IPS-11a (cell line): ENCODE data around the gene BCL2L2.
"Not testable (repeated sequence)": the region's sequence is repeated elsewhere in the genome, so short reads cannot be mapped to it uniquely, and the experiment has no call there.

ENCODE experiments used
- H3K4me3 ChIP-seq: one replicate; pipeline ENCODE4 v1.5.1; 2013; ENCODE audit warnings: low read depth, low read length, control low read depth

Gene BCL2L2, protein sequence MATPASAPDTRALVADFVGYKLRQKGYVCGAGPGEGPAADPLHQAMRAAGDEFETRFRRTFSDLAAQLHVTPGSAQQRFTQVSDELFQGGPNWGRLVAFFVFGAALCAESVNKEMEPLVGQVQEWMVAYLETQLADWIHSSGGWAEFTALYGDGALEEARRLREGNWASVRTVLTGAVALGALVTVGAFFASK

DNA sequence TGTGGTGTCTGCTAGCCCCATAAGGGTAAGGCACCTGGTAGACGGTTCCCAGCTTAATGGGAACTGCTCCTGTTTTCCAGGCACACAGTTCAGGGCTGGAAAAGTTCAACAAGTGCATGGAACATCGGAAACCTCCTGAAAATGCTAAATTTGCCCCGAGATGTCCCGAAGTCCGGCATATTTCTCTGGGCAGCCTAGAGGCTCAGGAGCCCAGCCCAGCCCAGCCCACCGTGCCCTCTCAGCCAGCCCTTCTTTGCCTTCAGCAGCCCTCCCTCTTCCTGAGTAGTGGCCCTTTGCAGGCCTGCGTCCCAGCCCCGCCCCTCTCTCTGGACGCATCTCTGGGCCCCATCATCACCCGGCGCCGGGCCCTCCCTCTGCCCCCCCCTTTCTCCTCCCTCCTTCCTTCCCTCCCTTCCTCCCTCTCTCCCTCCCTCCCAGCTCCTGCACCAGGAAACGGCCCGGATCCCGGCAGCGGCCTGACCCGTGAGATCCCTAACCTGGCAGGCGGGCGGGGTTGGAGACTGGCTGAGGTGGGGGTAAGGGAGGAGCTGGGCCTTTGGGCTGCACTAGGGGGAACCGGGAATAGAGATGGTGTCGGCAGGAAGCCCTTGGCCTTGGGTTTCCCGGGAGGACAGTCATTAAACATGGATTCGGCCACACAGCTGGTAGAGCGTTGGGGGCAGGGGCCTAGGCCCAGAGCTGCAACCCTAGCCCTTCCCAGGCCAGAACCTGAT lies at the start of gene BCL2L2:
TSS of gene BCL2L2 (plus strand) at position 422 of the 734 bp plus-strand sequence. CDS start 935 bp downstream, outside the sequence.
- H3K4me3 ChIP-seq, result peak within 1 kb of the TSS; percentile 73

DNA sequence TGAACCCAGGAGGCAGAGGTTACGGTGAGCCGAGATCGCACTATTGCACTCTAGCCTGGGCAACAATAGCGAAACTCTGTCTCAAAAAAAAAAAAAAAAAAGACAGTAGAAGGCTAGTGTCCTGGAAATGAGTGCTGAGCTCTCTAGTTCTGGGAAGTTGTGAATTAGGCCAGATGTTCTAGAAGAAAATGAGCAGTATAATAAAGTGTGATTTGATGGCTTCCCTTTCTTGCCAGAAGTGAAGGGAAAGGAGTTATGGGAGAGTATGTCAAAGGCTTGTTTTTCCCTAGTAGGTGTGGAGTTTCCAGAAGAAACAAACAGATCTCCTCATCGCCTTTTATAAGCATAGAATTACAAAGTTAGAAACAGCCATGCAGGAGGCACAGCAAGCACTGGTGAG lies 48.4 kb upstream of the BCL2L2 start:
- no peak overlapping the region for H3K4me3 ChIP-seq

DNA sequence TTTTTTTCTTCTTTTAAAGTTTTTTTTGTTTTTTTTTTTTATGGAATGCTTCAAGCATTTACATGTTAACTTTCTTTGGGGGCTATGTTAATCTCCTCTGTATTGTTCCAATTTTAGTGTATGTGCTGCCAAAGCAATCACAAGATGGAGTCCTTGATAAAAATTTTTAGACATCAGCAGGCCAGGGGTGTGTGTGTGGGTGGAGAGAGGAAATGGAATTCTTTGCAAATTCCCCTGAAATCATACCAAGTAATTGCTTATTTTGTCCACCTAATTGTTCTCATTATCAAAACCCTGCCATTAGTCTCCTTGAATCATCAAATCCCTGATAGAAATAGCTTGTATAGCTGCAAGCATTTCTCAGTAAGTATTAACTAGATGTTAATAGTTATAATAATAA lies 47.2 kb upstream of the BCL2L2 start:
- no peak overlapping the region for H3K4me3 ChIP-seq

DNA sequence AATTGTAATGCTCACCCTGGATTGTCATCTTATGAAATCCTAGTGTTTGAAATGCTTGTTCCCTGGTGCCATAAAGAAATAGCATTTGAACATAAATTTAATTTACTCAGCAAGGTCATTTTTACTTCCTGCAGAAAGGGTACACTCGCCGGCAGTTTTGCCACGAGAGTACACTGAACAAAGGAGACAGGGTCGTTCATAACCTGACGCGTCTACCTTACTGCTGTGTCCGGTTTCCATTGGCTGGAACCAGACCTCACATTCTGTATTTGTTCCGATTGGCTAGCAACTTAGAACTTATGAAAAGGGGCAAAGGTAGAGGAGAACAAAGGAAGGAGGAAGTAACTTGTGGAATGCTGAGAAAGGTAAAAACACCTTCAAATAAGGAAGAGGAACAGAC lies 45.8 kb upstream of the BCL2L2 start:
- H3K4me3 ChIP-seq, result not testable (repeated sequence)

DNA sequence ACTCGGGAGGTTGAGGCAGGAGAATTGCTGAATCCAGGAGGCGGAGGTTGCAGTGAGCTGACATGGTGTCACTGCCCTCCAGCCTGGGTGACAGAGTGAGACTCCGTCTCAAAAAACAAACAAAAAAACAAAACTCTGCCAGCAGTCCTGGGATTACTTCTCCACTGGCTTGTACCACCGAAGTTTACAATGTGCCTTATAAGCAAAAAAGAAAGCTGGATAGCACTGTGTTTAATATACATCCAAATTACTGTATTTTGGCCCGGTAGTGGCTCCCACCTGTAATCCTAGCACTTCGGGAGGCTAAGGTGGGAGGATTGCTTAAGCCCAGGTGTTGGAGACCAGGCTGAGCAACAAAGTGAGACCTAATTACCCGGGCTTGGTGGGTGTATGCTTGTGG lies 37.4 kb upstream of the BCL2L2 start:
- no peak overlapping the region for H3K4me3 ChIP-seq

DNA sequence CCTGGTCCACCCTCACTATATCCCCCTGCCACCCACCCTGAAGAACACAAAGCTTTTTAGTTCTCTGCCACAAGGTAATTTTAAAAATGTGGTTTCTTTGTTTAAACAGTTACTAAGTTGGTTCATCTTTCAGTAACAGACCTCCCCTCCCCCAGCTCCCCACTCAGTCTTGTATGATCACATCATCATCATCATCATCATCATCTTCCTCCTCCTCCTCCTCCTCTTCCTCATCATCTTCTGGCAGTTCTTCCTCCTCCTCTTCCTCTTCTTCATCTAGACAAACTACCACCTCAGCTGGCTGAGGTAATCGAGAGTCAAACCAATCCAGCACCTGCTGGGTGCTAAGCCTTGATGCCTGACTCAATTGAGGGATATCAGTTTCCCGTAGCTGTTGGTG lies 31.2 kb upstream of the BCL2L2 start:
- no peak overlapping the region for H3K4me3 ChIP-seq

DNA sequence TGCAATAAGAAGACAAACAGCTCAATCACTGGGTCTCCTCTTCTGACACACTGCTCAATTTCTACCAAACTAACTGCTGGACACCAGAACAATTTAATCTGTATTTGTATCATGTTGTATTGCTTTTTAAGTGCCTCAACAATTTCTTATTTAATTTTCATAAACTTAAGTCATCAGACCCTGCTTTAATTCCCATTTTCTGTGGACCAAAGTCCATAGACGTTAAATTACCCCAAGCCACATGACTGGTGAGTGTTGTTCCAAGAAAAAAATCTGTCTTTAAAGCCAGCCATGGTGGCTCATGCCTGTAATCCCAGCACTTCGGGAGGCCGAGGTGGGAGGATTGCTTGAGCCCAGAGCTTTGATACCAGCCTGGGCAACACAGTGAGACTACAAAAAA lies 29.4 kb upstream of the BCL2L2 start:
- no peak overlapping the region for H3K4me3 ChIP-seq

DNA sequence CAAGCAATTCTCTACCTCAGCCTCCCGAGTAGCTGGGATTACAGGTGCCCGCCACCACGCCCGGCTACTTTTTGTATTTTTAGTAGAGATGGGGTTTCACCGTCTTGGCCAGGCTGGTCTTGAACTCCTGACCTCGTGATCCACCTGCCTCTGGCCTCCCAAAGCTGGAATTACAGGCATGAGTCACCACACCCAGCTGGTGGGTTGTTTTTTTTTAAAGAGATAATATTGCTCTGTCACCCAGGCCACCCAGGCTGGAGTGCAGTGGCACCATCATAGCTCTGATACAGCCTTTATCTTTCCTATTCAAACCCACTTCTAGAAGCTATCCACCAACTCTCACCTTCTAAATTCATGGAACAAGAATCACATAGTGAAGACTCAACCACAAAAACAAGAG lies 28.7 kb upstream of the BCL2L2 start:
- not testable (repeated sequence) for H3K4me3 ChIP-seq

DNA sequence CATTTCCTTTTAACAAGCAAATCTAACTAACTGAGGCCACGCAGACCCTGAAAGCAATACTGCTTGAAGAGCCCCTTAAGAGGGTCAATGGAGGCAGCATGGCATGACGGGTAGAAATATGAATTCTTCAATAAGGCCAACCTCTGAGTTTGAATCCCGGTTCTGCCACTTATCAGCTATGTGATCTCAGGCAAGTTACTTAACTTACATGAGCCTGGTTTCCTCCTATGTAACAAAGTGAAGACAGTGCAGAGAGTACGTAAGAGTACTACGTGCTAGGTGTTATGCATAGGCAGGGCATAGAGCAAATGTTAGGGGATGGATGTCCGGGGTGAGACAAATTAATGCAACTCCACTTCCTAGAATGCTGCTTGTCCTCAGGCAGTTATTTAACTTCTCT lies 25.4 kb upstream of the BCL2L2 start:
- H3K4me3 ChIP-seq, result no peak overlapping the region

DNA sequence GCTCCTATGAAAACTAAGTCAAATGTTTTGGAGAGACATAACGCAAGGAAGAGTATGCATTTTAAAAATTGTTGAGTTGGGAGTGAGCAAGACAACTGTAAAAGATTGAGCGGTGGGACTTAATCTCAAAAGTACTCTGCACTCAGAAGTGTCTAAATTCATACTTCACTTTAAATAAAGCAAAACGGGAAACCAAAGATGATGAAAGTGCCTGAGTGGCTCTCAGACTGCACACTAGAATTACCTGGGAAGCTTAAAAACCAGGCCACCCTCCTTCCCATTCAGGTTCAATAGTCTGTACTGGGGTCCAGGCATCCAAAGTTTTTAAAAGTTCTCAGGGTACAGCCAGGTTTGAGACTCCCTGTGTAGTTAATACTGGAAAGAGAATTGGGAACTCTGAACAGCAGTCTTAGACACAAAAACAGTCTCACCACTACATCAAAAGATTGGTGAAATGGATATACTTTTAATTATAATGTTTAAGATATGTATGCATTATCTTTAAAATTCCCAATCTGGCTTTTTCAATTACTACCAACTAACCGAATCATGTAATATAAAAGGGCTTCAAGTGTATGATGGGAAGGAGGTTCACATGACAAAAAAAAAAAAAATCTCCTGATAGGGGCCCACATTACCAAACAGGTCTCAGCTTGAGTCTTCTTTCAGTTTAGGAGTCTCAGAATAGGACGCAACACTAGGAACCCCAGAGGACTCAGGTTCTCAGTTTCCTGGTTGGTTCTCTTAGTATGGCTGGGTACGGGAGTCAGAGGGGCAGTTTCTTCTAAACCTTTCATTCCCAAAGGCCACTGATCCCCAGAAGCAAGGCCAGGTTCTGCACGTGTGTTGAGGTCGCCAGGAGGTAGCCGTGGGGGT lies 21.7 kb upstream of the BCL2L2 start:
- peak overlapping the region; percentile 67 for H3K4me3 ChIP-seq

DNA sequence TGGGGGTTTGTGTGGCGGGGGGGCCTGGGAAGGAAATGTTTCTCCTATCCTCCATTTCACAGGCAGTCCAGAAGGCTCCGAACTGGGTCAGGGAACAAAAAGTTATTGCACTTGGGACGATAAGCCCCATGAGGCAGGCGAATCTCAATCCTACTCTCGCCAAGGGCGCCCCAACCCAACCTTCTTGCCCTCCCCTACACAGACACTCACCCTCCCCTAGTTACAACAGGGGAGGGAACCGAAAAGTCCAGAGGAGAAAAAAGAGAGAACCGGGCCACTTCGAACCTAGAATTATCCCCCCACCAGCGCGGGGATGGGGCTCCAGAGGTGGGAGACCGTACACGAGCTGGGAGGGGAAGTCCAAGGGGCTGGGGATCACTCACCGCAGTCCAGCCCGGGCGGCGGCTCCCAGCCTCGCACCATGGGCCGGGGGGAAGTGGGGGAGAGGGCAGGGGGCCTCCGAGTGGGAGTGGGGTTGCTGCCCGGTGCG lies 21.1 kb upstream of the BCL2L2 start:
- peak overlapping the region; percentile 67 for H3K4me3 ChIP-seq

DNA sequence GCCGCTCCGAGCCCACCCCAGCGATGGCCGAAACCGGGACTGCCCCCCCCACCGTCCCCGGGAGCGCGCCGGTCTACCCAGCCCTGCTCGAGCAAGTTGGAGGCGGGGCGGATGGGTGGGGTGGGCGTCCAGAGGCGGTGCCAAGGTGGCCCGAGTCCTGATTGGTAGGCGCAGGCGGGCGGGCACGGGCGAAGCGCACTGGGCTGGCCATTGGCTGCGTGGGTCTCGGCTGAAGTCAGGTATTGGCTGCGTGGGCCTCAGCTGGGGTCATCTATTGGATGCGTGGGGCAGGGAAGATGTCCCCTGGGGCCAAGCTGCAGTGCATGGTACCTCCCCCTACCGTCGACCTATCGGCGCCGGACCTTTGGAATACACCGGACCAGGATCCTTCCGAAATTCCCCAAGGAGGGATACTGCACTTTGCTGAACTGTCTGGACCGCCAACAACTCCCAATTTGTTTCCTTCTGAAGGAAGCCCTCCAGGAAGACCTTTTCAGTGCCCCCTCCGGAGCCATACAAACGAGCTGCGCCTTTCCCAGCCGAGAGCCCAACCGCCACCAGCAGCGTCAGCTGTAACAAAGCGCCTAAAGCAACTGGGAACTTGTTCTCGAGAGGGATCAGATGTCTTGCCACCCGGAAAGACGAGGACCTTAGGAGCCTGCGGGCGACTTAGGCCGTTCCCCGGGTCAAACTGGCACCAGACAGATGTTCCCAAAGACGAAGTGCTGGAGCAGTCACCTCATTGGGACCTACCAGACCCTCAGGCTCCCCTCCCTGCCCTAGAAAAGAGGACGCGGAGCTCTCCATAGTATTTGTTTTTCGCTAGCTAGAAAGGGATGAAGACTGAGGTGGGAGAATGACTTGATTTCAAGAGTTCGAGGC lies 20.4 kb upstream of the BCL2L2 start, which contains the start of gene HOMEZ:
TSS of gene HOMEZ (minus strand) at position 113 of the 882 bp plus-strand sequence. CDS start 180 bp downstream, outside the sequence.
- peak within 1 kb of the TSS; percentile 67 for H3K4me3 ChIP-seq

DNA sequence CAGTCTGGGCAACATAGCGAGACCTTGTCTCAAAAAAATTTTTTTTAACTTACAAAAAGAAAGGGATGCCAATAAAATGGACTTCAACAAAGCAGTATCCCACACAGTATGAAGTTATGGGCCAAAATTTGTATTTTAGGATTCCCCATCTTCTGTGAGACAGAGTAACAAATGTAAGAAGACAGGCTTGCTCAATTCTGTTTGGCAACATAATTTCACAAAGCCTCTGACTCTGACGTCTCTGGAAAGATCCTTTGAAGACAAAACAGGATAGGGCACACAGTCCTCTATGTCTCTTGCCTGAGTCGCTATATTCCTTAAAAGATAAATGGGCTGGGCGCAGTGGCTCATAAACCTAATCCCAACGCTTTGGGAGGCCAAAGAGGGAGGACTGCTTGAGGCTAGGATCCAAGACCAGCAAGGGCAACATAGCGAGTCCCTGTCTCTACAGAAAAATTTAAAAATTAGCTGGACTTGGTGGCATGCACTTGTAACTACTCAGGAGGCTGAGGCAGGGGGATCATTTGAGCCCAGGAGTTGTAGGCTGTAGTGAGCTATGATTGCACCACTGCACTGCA lies 19.6 kb upstream of the BCL2L2 start:
- H3K4me3 ChIP-seq, result peak overlapping the region; percentile 67

DNA sequence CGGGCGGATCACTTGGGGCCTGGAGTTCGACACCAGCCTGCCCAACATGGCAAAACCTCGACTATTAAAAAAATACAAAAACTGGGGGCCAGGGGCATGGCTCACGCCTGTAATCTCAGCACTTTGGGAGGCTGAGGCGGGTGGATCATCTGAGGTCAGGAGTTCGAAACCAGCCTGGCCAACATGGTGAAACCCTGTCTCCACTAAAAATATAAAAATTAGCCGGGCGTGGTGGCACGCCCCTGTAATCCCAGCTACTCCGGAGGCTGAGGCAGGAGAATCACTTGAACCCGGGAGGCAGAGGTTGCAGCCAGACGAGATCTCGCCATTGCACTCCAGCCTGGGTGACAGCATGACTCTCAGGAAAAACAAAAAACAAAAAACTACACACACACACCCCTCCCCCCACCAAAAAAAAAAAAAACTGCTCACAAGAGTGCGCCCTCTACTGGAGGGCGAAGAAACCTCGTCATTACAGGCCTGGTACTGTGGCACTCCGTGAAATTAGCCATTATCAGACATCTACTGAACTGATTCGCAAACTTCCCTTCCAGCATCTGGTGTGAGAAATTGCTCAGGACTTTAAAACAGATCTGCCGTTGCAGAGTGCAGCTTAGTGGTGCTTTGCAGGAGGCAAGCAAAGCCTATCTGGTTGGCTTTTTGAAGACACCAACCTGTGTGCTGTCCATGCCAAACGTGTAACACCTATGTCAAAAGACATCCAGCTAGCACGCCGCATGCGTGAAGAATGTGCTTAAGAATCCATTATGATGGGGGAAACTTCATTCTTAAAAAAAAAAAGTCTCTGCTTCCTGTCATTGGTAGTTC lies 11.7 kb upstream of the BCL2L2 start:
- H3K4me3 ChIP-seq, result no peak overlapping the region

DNA sequence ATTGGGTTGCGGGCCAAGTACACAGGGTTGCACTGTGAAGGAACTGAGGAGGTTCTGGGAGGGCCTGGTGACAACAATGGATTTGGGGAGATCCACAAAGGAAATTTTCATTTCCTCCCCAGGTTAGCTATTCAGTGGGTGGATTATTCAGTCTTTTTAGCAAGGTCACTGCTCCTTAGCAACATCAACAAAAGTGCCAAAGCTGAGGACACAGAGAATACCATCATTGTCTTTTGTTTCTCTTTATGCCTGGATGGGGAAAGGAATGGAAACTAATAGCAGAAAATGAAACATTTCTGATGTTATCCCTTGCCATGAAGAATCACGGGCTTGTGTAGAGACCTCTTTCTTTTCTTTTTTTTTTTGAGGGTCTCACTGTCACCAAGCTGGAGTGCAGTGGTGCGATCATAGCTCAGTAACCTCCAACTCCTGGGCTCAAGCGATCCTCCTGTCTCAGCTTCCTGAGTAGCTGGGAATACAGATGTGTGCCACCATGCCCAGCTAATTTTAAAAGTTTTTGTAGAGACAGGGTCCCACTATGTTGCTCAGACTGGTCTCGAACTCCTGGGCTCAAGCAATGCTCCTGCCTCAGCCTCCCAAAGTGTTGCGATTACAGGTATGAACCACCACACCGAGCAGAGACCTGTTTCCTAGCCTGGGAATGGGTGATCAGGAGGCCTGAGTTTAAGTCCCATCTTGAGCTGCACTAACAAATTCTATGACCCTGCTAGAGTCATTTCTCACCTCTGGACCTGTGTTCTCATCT lies 10.4 kb upstream of the BCL2L2 start:
- H3K4me3 ChIP-seq, result no peak overlapping the region

DNA sequence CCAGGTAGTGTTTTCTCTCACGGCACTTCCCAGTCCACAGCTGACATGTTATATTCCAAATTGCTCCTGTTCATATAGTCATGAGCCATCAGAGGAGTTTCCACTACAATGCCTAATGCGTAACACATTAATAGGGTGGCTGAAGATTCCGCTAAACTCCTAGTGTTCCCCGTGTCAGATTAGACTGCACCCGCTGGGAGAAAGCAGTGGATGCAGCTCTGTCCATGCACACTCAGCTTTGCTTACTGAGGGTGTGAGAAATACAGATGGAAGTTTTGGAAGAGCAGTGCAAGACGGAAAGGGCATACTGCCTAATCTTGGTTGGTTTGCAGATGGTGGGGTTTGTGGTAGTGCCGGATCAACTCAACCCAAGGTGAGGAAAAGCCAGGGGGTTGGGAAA lies 9.5 kb upstream of the BCL2L2 start:
- no peak overlapping the region for H3K4me3 ChIP-seq

DNA sequence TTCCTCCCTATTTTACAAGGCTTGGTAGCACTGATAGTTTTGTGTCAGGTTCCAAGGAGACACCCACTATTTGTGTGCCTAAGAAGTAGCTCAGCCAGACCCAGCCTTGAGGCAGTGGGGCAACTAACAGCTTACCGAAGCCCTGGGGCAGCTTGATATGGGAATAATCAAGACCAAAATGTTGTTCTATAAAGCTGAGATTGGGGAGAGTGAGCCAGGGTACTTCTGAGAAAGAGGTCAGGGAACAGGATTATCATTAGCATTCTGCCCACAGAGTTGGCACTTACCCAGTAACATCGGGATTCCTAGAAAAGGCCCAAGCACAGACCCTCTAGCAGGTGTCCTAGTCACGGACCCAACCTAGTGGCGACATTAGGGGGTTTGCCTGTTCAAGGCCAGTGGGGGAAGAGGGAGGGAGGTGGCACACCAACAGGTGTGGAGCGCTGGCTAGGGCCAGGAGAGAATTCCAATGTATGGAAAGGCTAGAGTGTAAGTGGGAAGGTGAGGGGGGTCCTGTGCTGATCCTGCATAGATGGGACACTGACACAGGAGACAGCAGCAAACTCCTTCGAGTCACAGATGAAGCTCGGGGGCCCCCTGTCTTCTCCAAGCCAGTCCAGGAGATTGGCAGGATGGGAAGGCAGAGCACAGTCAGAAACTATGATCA lies 8.9 kb upstream of the BCL2L2 start:
- no peak overlapping the region for H3K4me3 ChIP-seq
